Esophagus squamous epithelium (tissue), 5 donors: ENCODE measurements around the gene GABRA5. TPM values are rescaled to one million over a fixed set of nuclear protein-coding genes. Genes with fewer than 3 reads are reported as not detected.

Experiments used
- DNase-seq: peaks from one replicate; lab custom pipeline; 2025; lab: John Stamatoyannopoulos, UW
- H3K27ac ChIP-seq, 4 donors: fragments of 200-600 bp; sonication (generic); one replicate each; pipeline ENCODE4 v1.5.1; 2016 to 2019; ENCODE audit warnings: mild to moderate bottlenecking in 1 of 4
- H3K27me3 ChIP-seq, 4 donors: fragments of 200-600 bp; sonication (generic); 1 replicate in 3 of 4; 2 replicates in 1 of 4; pipeline versions ENCODE4 v1.5.1 to v1.6.0; 2017 to 2021; ENCODE audit warnings: antibody characterized with exemption in 1 of 4
- H3K36me3 ChIP-seq, 3 donors: fragments of 200-600 bp; sonication (generic); one replicate each; pipeline ENCODE4 v1.5.1; 2016 to 2019
- H3K4me1 ChIP-seq, 3 donors: fragments of 200-600 bp; sonication (generic); one replicate each; pipeline ENCODE4 v1.5.1; 2017 to 2019
- H3K4me3 ChIP-seq, 4 donors: fragments of 200-600 bp; sonication (generic); 1 replicate in 3 of 4; 2 replicates in 1 of 4; pipeline ENCODE4 v1.5.1; 2016 to 2019; ENCODE audit warnings: mild to moderate bottlenecking in 2 of 4, moderate library complexity in 1 of 4
- H3K9me3 ChIP-seq, 3 donors: fragments of 200-600 bp; sonication (generic); one replicate each; pipeline ENCODE4 v1.5.1; 2016 to 2019
- POLR2A ChIP-seq, 4 donors: fragments of 450-650 bp; IDR thresholded peaks; one replicate each; pipeline ENCODE4 v1.6.1; 2017; ENCODE audit warnings: antibody characterized with exemption in 4 of 4, mild to moderate bottlenecking in 4 of 4, moderate library complexity in 3 of 4
- WGBS, 2 donors: methylation state at CpG; one replicate each; pipeline ENCODE4 v1.1.5; 2018; 5-methylcytosine and 5-hydroxymethylcytosine counted together
- intact Hi-C: fragments of 100-400 bp; cut with DNase I; formaldehyde crosslinking; loops from one replicate; pipeline ENCODE4 v1.15.0; 2022
- total RNA-seq, 4 donors: library from RNA; depleted of rRNA; stranded (reverse); fragments of >200 nt; gene quantifications; one replicate each; pipeline ENCODE4 v1.1.0, GENCODE V29; 2016
- TF ChIP-seq, protein P1 (sequence below), 6 experiments: fragments of 450-650 bp in 4 of 6; fragments of 200-600 bp in 2 of 6; sonication (generic) in 2 of 6; IDR thresholded peaks; one replicate each; pipeline ENCODE4 v1.5.1; 2016 to 2019; ENCODE audit warnings: antibody characterized with exemption in 6 of 6, mild to moderate bottlenecking in 4 of 6, moderate library complexity in 4 of 6
- donor health status: DM: yes; HTN: yes; CAD: no.

Gene GABRA5
- total RNA-seq, 4 donors from 2014 or later: 0.57 TPM; not detected in 2

DNA sequence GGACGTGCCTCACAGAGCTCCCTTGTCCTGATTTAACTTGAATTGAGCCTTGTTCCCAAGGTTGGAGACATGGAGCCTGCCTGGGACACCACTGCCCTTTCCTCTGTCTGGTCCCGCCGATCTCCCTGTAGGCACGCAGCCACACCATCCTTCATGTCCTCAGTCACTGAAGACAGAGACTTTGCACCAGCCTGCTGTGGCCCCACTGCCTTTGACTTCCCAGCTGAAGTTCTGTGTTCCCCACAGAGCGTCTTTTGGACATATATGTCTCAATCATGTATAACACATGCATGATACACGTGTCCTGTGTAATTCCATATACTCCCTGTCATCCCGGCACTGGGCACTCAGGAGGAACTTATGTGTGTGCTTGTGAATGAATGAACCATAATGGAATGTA, 23.6 kb downstream of the GABRA5 start:
- intact Hi-C loops: loop anchor here (5.0 kb wide), 1 partner anchor 127 kb away; no protein-coding TSS in a partner anchor
- 80 to 82% methylated on average over 7 of the region's 7 CpGs for WGBS, 2 donors
- Histone ChIP-seq H3K9me3 (no peaks in the 10 kb centered on the region), H3K27me3 (peaks cover 0 to 31% (median 0%) of the 10 kb centered on the region in 4 donors), H3K27ac (no peak overlapping the region), H3K4me1 (peaks cover 3 to 28% (median 7%) of the 10 kb centered on the region in 3 donors), H3K36me3 (no peaks in the 10 kb centered on the region), H3K4me3 (no peak overlapping the region)
- TF ChIP-seq, protein P1, sequence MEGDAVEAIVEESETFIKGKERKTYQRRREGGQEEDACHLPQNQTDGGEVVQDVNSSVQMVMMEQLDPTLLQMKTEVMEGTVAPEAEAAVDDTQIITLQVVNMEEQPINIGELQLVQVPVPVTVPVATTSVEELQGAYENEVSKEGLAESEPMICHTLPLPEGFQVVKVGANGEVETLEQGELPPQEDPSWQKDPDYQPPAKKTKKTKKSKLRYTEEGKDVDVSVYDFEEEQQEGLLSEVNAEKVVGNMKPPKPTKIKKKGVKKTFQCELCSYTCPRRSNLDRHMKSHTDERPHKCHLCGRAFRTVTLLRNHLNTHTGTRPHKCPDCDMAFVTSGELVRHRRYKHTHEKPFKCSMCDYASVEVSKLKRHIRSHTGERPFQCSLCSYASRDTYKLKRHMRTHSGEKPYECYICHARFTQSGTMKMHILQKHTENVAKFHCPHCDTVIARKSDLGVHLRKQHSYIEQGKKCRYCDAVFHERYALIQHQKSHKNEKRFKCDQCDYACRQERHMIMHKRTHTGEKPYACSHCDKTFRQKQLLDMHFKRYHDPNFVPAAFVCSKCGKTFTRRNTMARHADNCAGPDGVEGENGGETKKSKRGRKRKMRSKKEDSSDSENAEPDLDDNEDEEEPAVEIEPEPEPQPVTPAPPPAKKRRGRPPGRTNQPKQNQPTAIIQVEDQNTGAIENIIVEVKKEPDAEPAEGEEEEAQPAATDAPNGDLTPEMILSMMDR (IDR thresholded peaks at IDR 0.05): no peak
- TF ChIP-seq POLR2A (IDR thresholded peaks at IDR 0.05): no peak
- no peak for DNase-seq

DNA sequence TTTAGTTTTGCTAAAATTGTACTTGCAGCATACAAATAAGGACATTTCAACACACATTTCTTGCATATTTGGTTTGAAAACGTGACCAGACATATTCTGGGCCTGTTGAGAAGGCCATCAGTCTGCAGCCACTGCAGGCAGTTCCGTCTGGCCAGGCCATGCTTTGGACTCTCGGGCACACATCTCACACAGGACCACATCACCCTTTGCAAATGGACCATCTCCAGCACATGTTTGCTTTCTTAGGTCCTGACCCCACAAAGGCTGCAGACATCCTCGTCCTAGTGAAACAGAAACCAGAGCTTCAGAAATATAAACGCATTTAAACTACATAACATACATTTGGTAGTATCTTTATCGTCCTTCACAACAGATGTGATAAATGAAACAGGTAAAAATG, 24.1 kb downstream of the GABRA5 start:
- H3K9me3 ChIP-seq: no peaks in the 10 kb centered on the region
- no peak overlapping the region for H3K4me3 ChIP-seq
- no peaks in the 10 kb centered on the region for H3K36me3 ChIP-seq
- TF ChIP-seq, protein P1 (IDR thresholded peaks at IDR 0.05): no peak
- 57 to 62% methylated on average over 6 of the region's 6 CpGs for WGBS, 2 donors
- peaks cover 0 to 31% (median 0%) of the 10 kb centered on the region in 4 donors for H3K27me3 ChIP-seq
- H3K27ac ChIP-seq: no peak overlapping the region
- intact Hi-C loops: loop anchor here (5.0 kb wide), 1 partner anchor 126 kb away; no protein-coding TSS in a partner anchor
- no peak for DNase-seq
- peaks cover 3 to 28% (median 7%) of the 10 kb centered on the region in 3 donors for H3K4me1 ChIP-seq

DNA sequence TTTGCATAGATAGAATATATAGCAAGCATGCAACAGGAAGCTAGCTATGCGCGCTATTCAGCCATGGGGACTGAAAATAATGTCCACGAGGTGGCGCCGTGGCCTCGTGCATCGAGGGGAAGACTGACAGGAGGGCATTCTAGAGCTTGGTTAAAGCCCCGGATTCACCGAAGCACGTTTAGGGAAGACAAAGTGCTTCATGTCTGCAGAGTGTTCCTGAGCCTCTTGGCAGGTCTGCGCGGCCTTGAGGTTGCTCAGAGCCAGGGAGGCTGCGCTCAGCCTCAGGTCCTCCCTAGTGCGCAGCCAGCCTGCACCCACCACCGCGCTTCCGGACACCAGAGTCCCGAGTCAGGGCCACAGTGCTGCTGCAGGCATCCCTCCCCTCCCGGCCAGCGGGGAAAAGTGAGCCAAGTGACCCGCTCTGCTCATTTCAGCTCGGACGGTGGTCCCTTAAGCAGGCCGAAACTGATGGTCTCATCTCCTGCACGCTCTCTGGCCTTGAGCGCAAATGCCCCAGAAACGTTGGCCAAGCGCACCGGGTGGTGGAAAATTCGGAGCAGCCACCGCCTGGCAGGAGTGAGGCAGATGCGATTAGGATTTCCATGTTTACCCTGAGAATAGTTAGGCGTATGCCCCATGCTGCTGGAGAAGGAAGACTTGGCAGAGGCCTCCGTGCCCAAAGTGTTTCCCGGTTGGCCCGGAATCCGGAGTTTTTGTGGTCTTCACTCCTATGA, 24.8 kb downstream of the GABRA5 start:
- peak overlapping the region; percentile 10 to 46 (median 26) for H3K4me3 ChIP-seq
- H3K27ac ChIP-seq: no peak overlapping the region
- no peak for DNase-seq
- WGBS, 2 donors: 5 to 17% methylated on average over 17 to 19 of the region's 37 CpGs
- no peaks in the 10 kb centered on the region for H3K9me3 ChIP-seq
- intact Hi-C loops: loop anchor here (5.0 kb wide), 1 partner anchor 126 kb away; no protein-coding TSS in a partner anchor
- H3K4me1 ChIP-seq: peaks cover 3 to 28% (median 7%) of the 10 kb centered on the region in 3 donors
- H3K36me3 ChIP-seq: no peaks in the 10 kb centered on the region
- no peak for TF ChIP-seq POLR2A (IDR thresholded peaks at IDR 0.05)
- TF ChIP-seq, protein P1 (IDR thresholded peaks at IDR 0.05): peak; percentile 24 to 78 (median 53)
- H3K27me3 ChIP-seq: peaks cover 0 to 31% (median 0%) of the 10 kb centered on the region in 4 donors

DNA sequence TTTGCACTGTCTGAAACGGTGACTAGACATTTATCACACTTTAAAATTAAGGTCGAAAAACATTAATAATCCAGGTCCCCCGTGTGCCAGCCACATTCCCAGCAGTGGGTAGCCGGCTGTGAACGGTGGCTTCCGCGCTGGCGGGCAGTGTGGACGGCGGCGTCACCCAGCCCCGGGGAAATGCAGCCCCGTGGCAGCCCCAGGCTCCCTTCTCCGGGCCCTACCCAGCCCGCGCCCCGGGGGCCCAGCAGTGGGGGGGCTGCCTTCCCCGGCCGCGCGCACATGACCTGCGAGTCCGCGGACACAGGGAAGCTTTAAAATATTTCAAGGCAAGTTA, 25.3 kb downstream of the GABRA5 start:
- intact Hi-C loops: loop anchor here (5.0 kb wide), 1 partner anchor 125 kb away; no protein-coding TSS in a partner anchor
- no peak for DNase-seq
- WGBS, 2 donors: 27 to 38% methylated on average over 9 to 20 of the region's 24 CpGs
- Histone ChIP-seq H3K27ac (no peak overlapping the region), H3K4me1 (peaks cover 3 to 28% (median 7%) of the 10 kb centered on the region in 3 donors), H3K9me3 (no peaks in the 10 kb centered on the region), H3K36me3 (no peaks in the 10 kb centered on the region), H3K27me3 (peaks cover 0 to 31% (median 0%) of the 10 kb centered on the region in 4 donors), H3K4me3 (peak overlapping the region in 3 of 4 donors; percentile 18 to 46 (median 34))
- TF ChIP-seq, protein P1 (IDR thresholded peaks at IDR 0.05): no peak
- TF ChIP-seq POLR2A (IDR thresholded peaks at IDR 0.05): no peak

DNA sequence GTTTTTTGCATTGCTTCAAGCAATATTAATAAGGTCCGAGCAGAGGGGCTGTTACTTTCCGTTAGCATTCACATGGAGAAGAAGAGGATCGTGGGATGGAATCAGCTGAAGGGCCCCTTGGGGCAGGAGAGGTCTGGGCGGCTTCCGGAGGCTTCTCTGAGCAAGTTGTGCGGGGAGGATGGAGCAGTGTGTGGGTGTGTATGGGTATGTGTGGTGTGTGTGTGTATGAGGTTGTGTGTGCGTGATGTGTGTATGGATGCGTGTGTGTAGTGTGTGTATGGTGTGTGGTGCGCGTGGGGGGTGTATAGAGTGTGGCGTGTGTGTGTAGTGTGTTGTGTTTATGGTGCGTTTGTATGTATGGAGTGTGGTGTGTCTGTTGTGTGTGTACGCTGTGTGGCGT, 25.8 kb downstream of the GABRA5 start:
- Histone ChIP-seq H3K4me3 (no peak overlapping the region), H3K27ac (no peak overlapping the region), H3K36me3 (no peaks in the 10 kb centered on the region), H3K9me3 (no peaks in the 10 kb centered on the region), H3K27me3 (peaks cover 0 to 26% (median 0%) of the 10 kb centered on the region in 4 donors), H3K4me1 (peaks cover 3 to 28% (median 7%) of the 10 kb centered on the region in 3 donors)
- intact Hi-C loops: loop anchor here (5.0 kb wide), 1 partner anchor 125 kb away; no protein-coding TSS in a partner anchor
- TF ChIP-seq, protein P1 (IDR thresholded peaks at IDR 0.05): no peak
- no peak for TF ChIP-seq POLR2A (IDR thresholded peaks at IDR 0.05)
- no peak for DNase-seq
- 84 to 91% methylated on average over 14 of the region's 14 CpGs for WGBS, 2 donors
